Measurements from ENCODE around the gene NFATC1.

Gene NFATC1

GRCh38 chr18:79395761-79396404 is at the start of gene NFATC1:
Gene NFATC1, plus strand, starts transcription at chr18:79395930. Its CDS starts 295 bp downstream, at chr18:79396225.
- peak; percentile 78 to 88 (median 80) for DNase-seq (ENCODE audit: low read depth in 3 of 3)

GRCh38 chr18:79345981-79346380 is 49.7 kb upstream of the NFATC1 start:
- no peak for DNase-seq (ENCODE audit: low read depth in 3 of 3)

- no peak for DNase-seq (ENCODE audit: low read depth in 3 of 3)
These were observed 47.7 kb upstream of the NFATC1 start for GRCh38 chr18:79348066-79348465.

GRCh38 chr18:79352432-79352831 is 43.3 kb upstream of the NFATC1 start:
- no peak for DNase-seq (ENCODE audit: low read depth in 3 of 3)

- no peak for DNase-seq (ENCODE audit: low read depth in 3 of 3)
These were observed 42.5 kb upstream of the NFATC1 start for GRCh38 chr18:79353267-79353666.

GRCh38 chr18:79354350-79354749 is 41.4 kb upstream of the NFATC1 start:
- DNase-seq (ENCODE audit: low read depth in 3 of 3), result no peak

GRCh38 chr18:79355433-79356335 is 40.0 kb upstream of the NFATC1 start:
- no peak for DNase-seq (ENCODE audit: low read depth in 3 of 3)

GRCh38 chr18:79356435-79356834 is 39.3 kb upstream of the NFATC1 start:
- no peak for DNase-seq (ENCODE audit: low read depth in 3 of 3)

GRCh38 chr18:79360933-79361332 is 34.8 kb upstream of the NFATC1 start:
- no peak for DNase-seq (ENCODE audit: low read depth in 3 of 3)

- DNase-seq (ENCODE audit: low read depth in 3 of 3), result no peak
These were observed 33.8 kb upstream of the NFATC1 start for GRCh38 chr18:79361766-79362522.

- DNase-seq (ENCODE audit: low read depth in 3 of 3), result no peak
These were observed 30.0 kb upstream of the NFATC1 start for GRCh38 chr18:79365701-79366100.

GRCh38 chr18:79366177-79367094 is 29.3 kb upstream of the NFATC1 start:
- DNase-seq (ENCODE audit: low read depth in 3 of 3), result no peak

GRCh38 chr18:79367480-79367879 is 28.2 kb upstream of the NFATC1 start:
- no peak for DNase-seq (ENCODE audit: low read depth in 3 of 3)

GRCh38 chr18:79367989-79368388 is 27.7 kb upstream of the NFATC1 start:
- no peak for DNase-seq (ENCODE audit: low read depth in 3 of 3)

- no peak for DNase-seq (ENCODE audit: low read depth in 3 of 3)
These were observed 27.0 kb upstream of the NFATC1 start for GRCh38 chr18:79368681-79369080.

GRCh38 chr18:79371561-79372121 is 24.1 kb upstream of the NFATC1 start:
- no peak for DNase-seq (ENCODE audit: low read depth in 3 of 3)

- no peak for DNase-seq (ENCODE audit: low read depth in 3 of 3)
These were observed 23.3 kb upstream of the NFATC1 start for GRCh38 chr18:79372461-79372860.

GRCh38 chr18:79372991-79373390 is 22.7 kb upstream of the NFATC1 start:
- no peak for DNase-seq (ENCODE audit: low read depth in 3 of 3)

GRCh38 chr18:79373736-79374135 is 22.0 kb upstream of the NFATC1 start:
- no peak for DNase-seq (ENCODE audit: low read depth in 3 of 3)

GRCh38 chr18:79374408-79375171 is 21.1 kb upstream of the NFATC1 start:
- DNase-seq (ENCODE audit: low read depth in 3 of 3), result no peak

Measured in stimulated activated CD4-positive, alpha-beta T cell treated with anti-CD3 and anti-CD28 coated beads, TNF-alpha, amount 100 ng/mL, for 48 hours (primary cell).